Gastroesophageal sphincter (tissue), 3 donors: ENCODE results near the gene MYCBP.

Experiments
- CTCF ChIP-seq, 4 experiments: fragments of 200-600 bp in 2 of 4; fragments of 450-650 bp in 2 of 4; sonication (generic) in 1 of 4; IDR thresholded peaks; one replicate each; pipeline ENCODE4 v1.5.1; 2017 to 2019; ENCODE audit warnings: antibody characterized with exemption in 4 of 4, mild to moderate bottlenecking in 2 of 4, moderate library complexity in 2 of 4
- EP300 ChIP-seq: sonication (generic); formaldehyde crosslinking; IDR thresholded peaks from one replicate; pipeline ENCODE4 v1.6.1; 2017; ENCODE audit warnings: antibody characterized with exemption, mild to moderate bottlenecking
- POLR2A ChIP-seq, 2 donors: fragments of 450-650 bp; IDR thresholded peaks; one replicate each; pipeline ENCODE4 v1.6.1; 2017; ENCODE audit warnings: antibody characterized with exemption in 2 of 2, mild to moderate bottlenecking in 2 of 2, moderate library complexity in 1 of 2
- POLR2AphosphoS5 ChIP-seq: sonication (generic); formaldehyde crosslinking; IDR thresholded peaks from one replicate; pipeline ENCODE4 v1.6.1; 2017; ENCODE audit warnings: antibody characterized with exemption

- TF ChIP-seq CTCF (IDR thresholded peaks at IDR 0.05): no peak
- no peak for TF ChIP-seq EP300
- TF ChIP-seq POLR2AphosphoS5: no peak
- TF ChIP-seq POLR2A (IDR thresholded peaks at IDR 0.05): no peak
Measured at GRCh38 chr1:38860454-38860795, 12.7 kb downstream of the MYCBP start.
